ENCODE data around the gene PIGH. TPM values are rescaled to one million over a fixed set of nuclear protein-coding genes. Genes with fewer than 3 reads are reported as not detected.

PIGH gene
- polyA plus RNA-seq, 1 donor from 2014 or later: 91.8 TPM

- H3K9me2 ChIP-seq (ENCODE audit: insufficient read depth, low read length): no peaks in the 10 kb centered on the region
- H4K20me1 ChIP-seq (ENCODE audit: insufficient read depth): no peaks in the 10 kb centered on the region
- H3K79me2 ChIP-seq (replicated peaks; ENCODE audit: insufficient read depth, low read length): no peaks in the 10 kb centered on the region
- H3K4me3 ChIP-seq (ENCODE audit: low read length): no peak overlapping the region
- H3K9ac ChIP-seq (ENCODE audit: low read length): no peak overlapping the region
- H3F3A ChIP-seq (ENCODE audit: insufficient read depth, low read length, poor library complexity, severe bottlenecking): no peaks in the 10 kb centered on the region
- no peak overlapping the region for H3K27ac ChIP-seq (ENCODE audit: low read length)
- peaks cover 12% of the 10 kb centered on the region for H3K36me3 ChIP-seq (ENCODE audit: insufficient read depth, low read length)
- no peaks in the 10 kb centered on the region for H3K9me3 ChIP-seq (ENCODE audit: low read length)
- no peak overlapping the region for H2AFZ ChIP-seq (ENCODE audit: low read depth, low read length)
- no peaks in the 10 kb centered on the region for H3K27me3 ChIP-seq (ENCODE audit: insufficient read depth, low read depth, low read length)
- H3K4me2 ChIP-seq (ENCODE audit: low read length): no peak overlapping the region
- no peak for TF ChIP-seq TAF1 (IDR thresholded peaks at IDR 0.05; ENCODE audit: low read depth)
- TF ChIP-seq MXI1 (conservative IDR thresholded peaks at IDR 0.05; ENCODE audit: poor library complexity, severe bottlenecking): no peak
- no peak for TF ChIP-seq CTCF (IDR thresholded peaks at IDR 0.05; ENCODE audit: poor library complexity, severe bottlenecking)
- no peak for TF ChIP-seq EZH2 (IDR thresholded peaks at IDR 0.05; ENCODE audit: borderline replicate concordance, insufficient read depth, low read length, poor library complexity, severe bottlenecking)
- TF ChIP-seq POLR2AphosphoS5 (IDR thresholded peaks at IDR 0.05): no peak
- no peak for TF ChIP-seq EP300 (conservative IDR thresholded peaks at IDR 0.05; ENCODE audit: poor library complexity, severe bottlenecking)
- no peak for TF ChIP-seq SMC3 (conservative IDR thresholded peaks at IDR 0.05; ENCODE audit: poor library complexity)
- TF ChIP-seq RAD21 (conservative IDR thresholded peaks at IDR 0.05): no peak
- TF ChIP-seq REST (IDR thresholded peaks at IDR 0.05; ENCODE audit: borderline replicate concordance): no peak
Observed at GRCh38 chr14:67643713-67644112, 43.6 kb upstream of the PIGH start.

GRCh38 chr14:67641902-67642749 lies 42.1 kb upstream of the PIGH start:
- H4K20me1 ChIP-seq (ENCODE audit: insufficient read depth): no peaks in the 10 kb centered on the region
- no peaks in the 10 kb centered on the region for H3K79me2 ChIP-seq (replicated peaks; ENCODE audit: insufficient read depth, low read length)
- H3F3A ChIP-seq (ENCODE audit: insufficient read depth, low read length, poor library complexity, severe bottlenecking): no peaks in the 10 kb centered on the region
- no peak overlapping the region for H3K4me3 ChIP-seq (ENCODE audit: low read length)
- H3K9ac ChIP-seq (ENCODE audit: low read length): no peak overlapping the region
- H2AFZ ChIP-seq (ENCODE audit: low read depth, low read length): no peak overlapping the region
- no peak overlapping the region for H3K27ac ChIP-seq (ENCODE audit: low read length)
- H3K27me3 ChIP-seq (ENCODE audit: insufficient read depth, low read depth, low read length): no peaks in the 10 kb centered on the region
- H3K9me2 ChIP-seq (ENCODE audit: insufficient read depth, low read length): no peaks in the 10 kb centered on the region
- H3K4me2 ChIP-seq (ENCODE audit: low read length): no peak overlapping the region
- H3K36me3 ChIP-seq (ENCODE audit: insufficient read depth, low read length): peaks cover 2% of the 10 kb centered on the region
- H3K9me3 ChIP-seq (ENCODE audit: low read length): no peaks in the 10 kb centered on the region
- TF ChIP-seq EZH2 (IDR thresholded peaks at IDR 0.05; ENCODE audit: borderline replicate concordance, insufficient read depth, low read length, poor library complexity, severe bottlenecking) (no peak), MXI1 (conservative IDR thresholded peaks at IDR 0.05; ENCODE audit: poor library complexity, severe bottlenecking) (no peak), EP300 (conservative IDR thresholded peaks at IDR 0.05; ENCODE audit: poor library complexity, severe bottlenecking) (no peak), POLR2AphosphoS5 (IDR thresholded peaks at IDR 0.05) (no peak), RAD21 (conservative IDR thresholded peaks at IDR 0.05) (no peak)
